ENCODE data around the gene RANBP10. TPM values are rescaled to one million over a fixed set of nuclear protein-coding genes. Genes with fewer than 3 reads are reported as not detected.

Gene RANBP10
- total RNA-seq, 2 experiments from 2014 or later, result 12.3 to 20.0 TPM

- BruUV-seq (replicated peaks), result no TSS peak
- H3K9me2 ChIP-seq (ENCODE audit: insufficient read depth, low read length), result no peaks in the 10 kb centered on the region
- H3K4me1 ChIP-seq (ENCODE audit: insufficient read depth, low read length, poor library complexity, severe bottlenecking), result peaks cover 19% of the 10 kb centered on the region
- H4K20me1 ChIP-seq (ENCODE audit: insufficient read depth, low read length), result no peaks in the 10 kb centered on the region
- H3K27ac ChIP-seq (ENCODE audit: low read depth, low read length, poor library complexity, severe bottlenecking), result no peak overlapping the region
- TF ChIP-seq EZH2phosphoT487 (IDR thresholded peaks at IDR 0.05; ENCODE audit: borderline replicate concordance, low read depth, low read length) (no peak), CTCF (conservative IDR thresholded peaks at IDR 0.05; ENCODE audit: low read length) (no peak)
- peaks cover 6% of the 10 kb centered on the region; the same call in 1 of the 2 replicates for H3K79me2 ChIP-seq (ENCODE audit: insufficient read depth, low read depth, low read length)
- no peaks in the 10 kb centered on the region for H3K9me3 ChIP-seq (ENCODE audit: low read length)
- H3K4me2 ChIP-seq (ENCODE audit: low read length), result no peak overlapping the region
- no peak overlapping the region for H3K4me3 ChIP-seq (ENCODE audit: low read depth, low read length, poor library complexity, severe bottlenecking)
- H3K36me3 ChIP-seq (ENCODE audit: insufficient read depth, low read length), result peaks cover 35% of the 10 kb centered on the region
- no peak overlapping the region for H2AFZ ChIP-seq (ENCODE audit: low read length)
- ChIA-PET CTCF (ENCODE audit: unreplicated experiment) (no interaction called here), POLR2A (interaction anchor here (0.9 kb wide), 1 partner anchor 170 kb away, joined by 3 read pairs; the partner anchor contains the start of gene PSKH1)
- intact Hi-C loops (cut with micrococcal nuclease; ENCODE audit: unreplicated experiment), result no loop called here
- DNase-seq (ENCODE audit: low spot score), result no peak
Measured at GRCh38 chr16:67723151-67723910, 83.0 kb downstream of the RANBP10 start.

DNA sequence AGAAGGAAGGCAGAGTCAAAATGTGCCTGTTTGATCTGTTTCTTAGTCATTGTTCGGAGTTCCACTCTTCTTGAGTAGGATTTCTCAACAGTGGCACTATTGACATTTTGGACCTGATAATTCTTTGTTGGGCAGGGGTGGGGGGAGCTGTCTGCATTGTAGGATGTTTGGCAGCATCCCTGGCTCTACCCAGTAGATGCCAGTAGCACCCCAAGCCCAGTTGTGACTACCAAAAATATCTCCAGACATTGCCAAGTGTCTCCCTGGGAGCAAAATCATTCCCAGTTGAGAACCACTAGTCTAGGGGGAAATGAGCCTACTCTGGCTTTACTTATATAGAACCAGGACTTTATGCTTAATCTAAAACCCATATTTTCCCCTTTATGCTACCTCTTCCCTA, 86.1 kb downstream of the RANBP10 start:
- TF ChIP-seq CTCF (conservative IDR thresholded peaks at IDR 0.05; ENCODE audit: low read length) (no peak), EZH2phosphoT487 (IDR thresholded peaks at IDR 0.05; ENCODE audit: borderline replicate concordance, low read depth, low read length) (no peak)
- Histone ChIP-seq H3K36me3 (ENCODE audit: insufficient read depth, low read length) (peaks cover 30% of the 10 kb centered on the region), H2AFZ (ENCODE audit: low read length) (peak overlapping the region; percentile 67; the same call in 1 of the 2 replicates), H3K27ac (ENCODE audit: low read depth, low read length, poor library complexity, severe bottlenecking) (peak overlapping the region; percentile 63), H3K4me2 (ENCODE audit: low read length) (peak overlapping the region; percentile 94), H3K4me3 (ENCODE audit: low read depth, low read length, poor library complexity, severe bottlenecking) (peak overlapping the region; percentile 76), H3K9me3 (ENCODE audit: low read length) (no peaks in the 10 kb centered on the region), H3K4me1 (ENCODE audit: insufficient read depth, low read length, poor library complexity, severe bottlenecking) (peaks cover 32% of the 10 kb centered on the region), H4K20me1 (ENCODE audit: insufficient read depth, low read length) (no peaks in the 10 kb centered on the region), H3K9me2 (ENCODE audit: insufficient read depth, low read length) (no peaks in the 10 kb centered on the region), H3K79me2 (ENCODE audit: insufficient read depth, low read depth, low read length) (peaks cover 29% of the 10 kb centered on the region)
- intact Hi-C loops (cut with micrococcal nuclease; ENCODE audit: unreplicated experiment), result no loop called here
- BruUV-seq (replicated peaks), result no TSS peak
- ChIA-PET POLR2A (interaction anchor here (0.7 to 1.4 kb wide), 2 partner anchors 113 to 320 kb away, joined by 3 to 4 read pairs; no protein-coding TSS in a partner anchor), CTCF (ENCODE audit: unreplicated experiment) (no interaction called here)
- no peak for DNase-seq (ENCODE audit: low spot score)

- DNase-seq (ENCODE audit: low spot score), result peak; percentile 40
- no peaks in the 10 kb centered on the region for H3K9me3 ChIP-seq (ENCODE audit: low read length)
- intact Hi-C loops (cut with micrococcal nuclease; ENCODE audit: unreplicated experiment), result no loop called here
- H3K9me2 ChIP-seq (ENCODE audit: insufficient read depth, low read length), result no peaks in the 10 kb centered on the region
- BruUV-seq (replicated peaks), result TSS peak; percentile 99
- H3K27ac ChIP-seq (ENCODE audit: low read depth, low read length, poor library complexity, severe bottlenecking), result peak overlapping the region; percentile 63
- H4K20me1 ChIP-seq (ENCODE audit: insufficient read depth, low read length), result no peaks in the 10 kb centered on the region
- POLR2A ChIA-PET, result interaction anchor here (0.7 to 2.1 kb wide), 8 partner anchors 10 to 321 kb away, joined by 3 to 10 read pairs (median 4); partner anchors contain the start of genes ACD, RANBP10 and TSNAXIP1
- peak overlapping the region; percentile 67; the same call in 1 of the 2 replicates for H2AFZ ChIP-seq (ENCODE audit: low read length)
- H3K4me3 ChIP-seq (ENCODE audit: low read depth, low read length, poor library complexity, severe bottlenecking), result peak overlapping the region; percentile 76
- TF ChIP-seq CTCF (conservative IDR thresholded peaks at IDR 0.05; ENCODE audit: low read length) (no peak), EZH2phosphoT487 (IDR thresholded peaks at IDR 0.05; ENCODE audit: borderline replicate concordance, low read depth, low read length) (no peak)
- H3K79me2 ChIP-seq (ENCODE audit: insufficient read depth, low read depth, low read length), result peaks cover 30% of the 10 kb centered on the region
- CTCF ChIA-PET (ENCODE audit: unreplicated experiment), result interaction anchor here (0.7 kb wide), 1 partner anchor 210 kb away, joined by 3 read pairs; no protein-coding TSS in a partner anchor
- H3K4me2 ChIP-seq (ENCODE audit: low read length), result peak overlapping the region; percentile 94
- peaks cover 32% of the 10 kb centered on the region for H3K4me1 ChIP-seq (ENCODE audit: insufficient read depth, low read length, poor library complexity, severe bottlenecking)
- H3K36me3 ChIP-seq (ENCODE audit: insufficient read depth, low read length), result peaks cover 25% of the 10 kb centered on the region
Measured at GRCh38 chr16:67719778-67720144, 86.6 kb downstream of the RANBP10 start.
